ENCODE data around the gene KCTD5.
"Not testable (repeated sequence)": the region's sequence is repeated elsewhere in the genome, so short reads cannot be mapped to it uniquely, and the experiment has no call there.

Gene KCTD5

DNA sequence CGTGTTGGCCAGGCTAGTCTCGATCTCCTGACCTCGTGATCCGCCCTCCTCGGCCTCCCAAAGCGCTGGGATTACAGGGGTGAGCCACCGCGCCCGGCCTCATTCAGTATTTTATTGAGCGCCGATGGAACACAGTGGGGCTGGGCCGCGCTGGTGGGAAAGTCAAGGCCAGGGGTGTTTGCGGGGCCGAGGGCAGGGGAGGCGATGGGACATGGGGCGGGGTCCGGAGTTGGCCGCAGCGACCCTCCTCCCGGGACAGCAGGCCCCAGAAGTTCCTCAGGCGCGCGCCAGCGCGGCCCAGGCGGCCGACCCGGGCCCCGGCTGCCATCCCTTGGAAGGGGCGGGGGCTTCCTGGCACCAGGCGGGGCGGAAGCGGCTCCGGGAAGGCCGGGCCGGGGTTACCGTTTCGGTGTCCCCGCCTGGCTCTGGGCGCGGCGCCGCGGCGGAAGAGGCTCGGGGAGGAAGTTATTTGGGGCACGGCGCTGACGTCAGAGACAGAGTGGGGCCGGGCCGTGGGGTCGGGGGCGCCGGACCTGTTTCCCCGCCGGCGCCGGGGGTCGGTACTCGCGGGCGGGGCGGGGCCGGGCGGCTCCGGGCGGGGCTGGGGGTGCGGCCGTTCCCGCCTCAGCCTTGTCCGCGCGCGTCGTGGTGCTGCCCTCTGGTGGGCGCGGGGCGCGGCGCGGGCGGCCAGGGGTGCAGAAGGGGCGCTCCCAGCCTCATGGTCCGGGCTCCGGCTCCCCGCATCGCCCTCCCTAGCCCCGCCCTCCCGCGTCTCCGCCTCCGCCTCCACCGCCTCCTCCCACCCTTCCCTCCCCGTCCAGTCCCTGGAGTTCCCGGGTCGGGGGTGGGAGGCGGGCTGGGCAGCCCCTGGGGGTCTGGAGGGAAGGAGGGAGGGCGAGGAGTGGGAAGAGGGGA, 38.7 kb downstream of the KCTD5 start:
- peak overlapping the region; percentile 82 for H3K4me3 Mint-ChIP-seq
- H3K27ac Mint-ChIP-seq: peak overlapping the region; percentile 48
- no peaks in the 10 kb centered on the region for H3K9me3 Mint-ChIP-seq

DNA sequence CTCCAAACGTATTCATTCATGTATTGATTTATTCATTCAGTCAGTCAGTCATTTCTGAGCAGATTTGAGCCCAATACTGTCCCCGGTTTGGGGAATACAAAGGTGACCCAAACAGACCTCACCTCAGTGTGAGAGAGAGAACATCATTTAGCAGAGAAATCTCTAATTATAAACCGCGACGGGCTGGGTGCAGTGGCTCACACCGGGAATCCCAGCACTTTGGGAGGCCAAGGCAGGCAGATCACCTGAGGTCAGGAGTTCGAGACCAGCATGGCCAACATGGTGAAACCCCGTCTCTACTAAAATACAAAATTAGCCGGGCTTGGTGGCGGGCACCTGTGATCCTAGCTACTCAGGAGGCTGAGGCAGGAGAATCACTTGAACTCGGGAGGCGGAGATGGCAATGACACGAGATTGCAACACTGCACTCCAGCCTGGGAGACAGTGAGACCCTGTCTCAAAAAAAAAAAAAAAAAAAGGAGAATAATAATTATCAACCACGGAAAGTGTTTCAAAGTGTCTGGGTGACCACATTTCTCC, 39.4 kb downstream of the KCTD5 start:
- not testable (repeated sequence) for H3K27ac Mint-ChIP-seq; H3K9me3 Mint-ChIP-seq; H3K36me3 Mint-ChIP-seq (ENCODE audit: low read depth); H3K4me1 Mint-ChIP-seq; DNase-seq
- peak overlapping the region; percentile 74 for H3K4me3 Mint-ChIP-seq
- peaks cover 18% of the 10 kb centered on the region for H3K27me3 Mint-ChIP-seq (ENCODE audit: low read depth, poor library complexity)

More for the DNA sequence above, 38.7 kb downstream of the KCTD5 start:
- DNase-seq: peak; percentile 91
- TF ChIP-seq, protein P1, sequence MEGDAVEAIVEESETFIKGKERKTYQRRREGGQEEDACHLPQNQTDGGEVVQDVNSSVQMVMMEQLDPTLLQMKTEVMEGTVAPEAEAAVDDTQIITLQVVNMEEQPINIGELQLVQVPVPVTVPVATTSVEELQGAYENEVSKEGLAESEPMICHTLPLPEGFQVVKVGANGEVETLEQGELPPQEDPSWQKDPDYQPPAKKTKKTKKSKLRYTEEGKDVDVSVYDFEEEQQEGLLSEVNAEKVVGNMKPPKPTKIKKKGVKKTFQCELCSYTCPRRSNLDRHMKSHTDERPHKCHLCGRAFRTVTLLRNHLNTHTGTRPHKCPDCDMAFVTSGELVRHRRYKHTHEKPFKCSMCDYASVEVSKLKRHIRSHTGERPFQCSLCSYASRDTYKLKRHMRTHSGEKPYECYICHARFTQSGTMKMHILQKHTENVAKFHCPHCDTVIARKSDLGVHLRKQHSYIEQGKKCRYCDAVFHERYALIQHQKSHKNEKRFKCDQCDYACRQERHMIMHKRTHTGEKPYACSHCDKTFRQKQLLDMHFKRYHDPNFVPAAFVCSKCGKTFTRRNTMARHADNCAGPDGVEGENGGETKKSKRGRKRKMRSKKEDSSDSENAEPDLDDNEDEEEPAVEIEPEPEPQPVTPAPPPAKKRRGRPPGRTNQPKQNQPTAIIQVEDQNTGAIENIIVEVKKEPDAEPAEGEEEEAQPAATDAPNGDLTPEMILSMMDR (IDR thresholded peaks at IDR 0.05): peak; percentile 48
- H3K4me1 Mint-ChIP-seq: no peaks in the 10 kb centered on the region
- no peaks in the 10 kb centered on the region for H3K36me3 Mint-ChIP-seq (ENCODE audit: low read depth)
- peaks cover 25% of the 10 kb centered on the region for H3K27me3 Mint-ChIP-seq (ENCODE audit: low read depth, poor library complexity)

DNA sequence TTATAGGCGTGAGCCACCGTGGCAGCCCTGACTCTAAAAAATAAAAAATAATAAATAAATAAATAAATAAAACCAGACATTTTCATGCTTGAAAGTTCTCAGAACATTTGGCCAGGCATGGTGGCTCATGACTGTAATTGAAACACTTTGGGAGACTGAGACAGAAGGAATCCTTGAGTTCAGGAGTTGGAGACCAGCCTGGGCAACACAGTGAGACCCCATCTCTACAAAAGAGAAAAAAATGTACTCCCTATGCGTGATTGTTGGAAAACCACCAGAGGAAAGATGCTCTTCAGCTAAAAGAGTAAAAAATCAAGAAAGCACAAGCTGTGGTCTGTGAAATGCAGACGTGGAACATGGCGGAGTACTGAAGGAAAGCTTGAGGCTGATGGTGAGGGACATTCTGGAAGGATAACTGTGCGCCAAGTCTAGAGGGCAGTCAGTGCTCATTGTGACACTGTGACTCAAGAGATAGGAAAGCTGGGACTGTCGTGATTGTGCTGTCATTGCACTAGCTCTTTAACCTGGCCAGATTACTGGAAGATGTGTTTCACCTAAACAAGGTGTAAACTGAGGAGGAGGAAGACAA, 41.9 kb downstream of the KCTD5 start:
- Mint-ChIP-seq H3K36me3 (ENCODE audit: low read depth) (no peaks in the 10 kb centered on the region), H3K27ac (no peak overlapping the region), H3K27me3 (ENCODE audit: low read depth, poor library complexity) (peaks cover 19% of the 10 kb centered on the region)

DNA sequence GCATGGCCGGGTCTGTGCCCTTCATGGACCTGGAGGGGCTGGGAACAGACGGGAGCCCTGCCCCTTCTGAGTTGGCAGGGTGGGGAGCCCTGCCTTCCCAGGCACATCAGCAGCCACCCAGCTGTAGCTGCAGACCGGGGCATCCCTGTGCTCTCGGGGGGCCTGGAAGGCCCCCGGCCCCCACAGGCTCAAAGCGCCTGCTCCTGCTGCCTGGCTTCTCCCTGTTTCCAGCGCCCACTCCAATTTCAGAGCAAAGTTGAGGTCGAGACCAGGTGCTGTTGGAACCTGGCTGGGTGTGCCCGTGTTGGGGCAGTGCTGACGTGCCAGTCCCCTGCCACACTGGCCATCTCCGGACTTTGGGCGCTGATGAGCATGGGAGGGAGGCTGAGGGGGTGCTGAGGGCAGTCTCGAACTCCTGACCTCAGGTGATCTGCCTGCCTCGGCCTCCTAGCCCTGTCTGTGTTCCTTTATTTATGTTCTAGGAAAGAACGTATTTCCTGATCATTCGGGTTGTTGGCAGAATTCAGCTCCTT, 42.6 kb downstream of the KCTD5 start:
- Mint-ChIP-seq H3K4me3 (no peak overlapping the region), H3K4me1 (no peaks in the 10 kb centered on the region), H3K27ac (no peak overlapping the region), H3K9me3 (no peaks in the 10 kb centered on the region), H3K27me3 (ENCODE audit: low read depth, poor library complexity) (peaks cover 19% of the 10 kb centered on the region), H3K36me3 (ENCODE audit: low read depth) (no peaks in the 10 kb centered on the region)
- TF ChIP-seq, protein P1 (IDR thresholded peaks at IDR 0.05): no peak
- DNase-seq: no peak

More for the DNA sequence above, 41.9 kb downstream of the KCTD5 start:
- no peak overlapping the region for H3K4me3 Mint-ChIP-seq
- no peaks in the 10 kb centered on the region for H3K4me1 Mint-ChIP-seq
- TF ChIP-seq, protein P1 (IDR thresholded peaks at IDR 0.05): no peak
- DNase-seq: no peak
- no peaks in the 10 kb centered on the region for H3K9me3 Mint-ChIP-seq

GRCh38 chr16:2726923-2727322, 44.6 kb downstream of the KCTD5 start:
- Mint-ChIP-seq H3K27ac (no peak overlapping the region), H3K27me3 (ENCODE audit: low read depth, poor library complexity) (peaks cover 27% of the 10 kb centered on the region), H3K4me3 (no peak overlapping the region), H3K9me3 (no peaks in the 10 kb centered on the region), H3K4me1 (no peaks in the 10 kb centered on the region), H3K36me3 (ENCODE audit: low read depth) (no peaks in the 10 kb centered on the region)
- TF ChIP-seq, protein P1 (IDR thresholded peaks at IDR 0.05): no peak
- DNase-seq: no peak

GRCh38 chr16:2728034-2728433, 45.7 kb downstream of the KCTD5 start:
- H3K4me1 Mint-ChIP-seq: no peaks in the 10 kb centered on the region

More at GRCh38 chr16:2728034-2728433, 45.7 kb downstream of the KCTD5 start:
- TF ChIP-seq, protein P1 (IDR thresholded peaks at IDR 0.05): no peak
- peaks cover 21% of the 10 kb centered on the region for H3K27me3 Mint-ChIP-seq (ENCODE audit: low read depth, poor library complexity)
- H3K9me3 Mint-ChIP-seq: no peaks in the 10 kb centered on the region
- H3K27ac Mint-ChIP-seq: no peak overlapping the region
- DNase-seq: no peak
- H3K4me3 Mint-ChIP-seq: no peak overlapping the region
- H3K36me3 Mint-ChIP-seq (ENCODE audit: low read depth): no peaks in the 10 kb centered on the region

Measured in nephron progenitor cell (in vitro differentiated cells).